ENCODE results near the gene KRT40.

- no peak for TF ChIP-seq POLR2A (IDR thresholded peaks at IDR 0.05)
- TF ChIP-seq CTCF (IDR thresholded peaks at IDR 0.05) = no peak
These were observed 36.2 kb upstream of the KRT40 start for GRCh38 chr17:41020336-41020735.

Measured in adrenal gland (tissue), 5 donors.